HepG2 (cell line): Measurements from ENCODE around the gene PIGZ. TPM values are rescaled to one million over a fixed set of nuclear protein-coding genes. Genes with fewer than 3 reads are reported as not detected.

Source experiments
- CCAR2 ChIP-seq: fragments of 200-400 bp; formaldehyde crosslinking; optimal IDR thresholded peaks from 2 replicates; pipeline ENCODE3; 2018; ENCODE audit warnings: low read depth, mild to moderate bottlenecking, low read length, moderate library complexity
- FIP1L1 ChIP-seq: fragments of 200-400 bp; formaldehyde crosslinking; IDR thresholded peaks from 2 replicates; pipeline ENCODE4 v1.6.1; 2018; ENCODE audit warnings: low read depth, mild to moderate bottlenecking, low read length, moderate library complexity, borderline replicate concordance; ENCODE audit not compliant: insufficient read depth
- GABPB1 ChIP-seq: IDR thresholded peaks from 2 replicates; pipeline ENCODE4 v1.6.1; 2016; ENCODE audit warnings: mild to moderate bottlenecking, missing genetic modification reagents, moderate library complexity, missing compliant biosample characterization
- HES4 ChIP-seq: sonication (generic); formaldehyde crosslinking; IDR thresholded peaks from 2 replicates; pipeline ENCODE4 v1.9.0; 2021; ENCODE audit warnings: mild to moderate bottlenecking, missing genetic modification reagents, borderline replicate concordance
- HIVEP1 ChIP-seq: sonication (generic); formaldehyde crosslinking; IDR thresholded peaks from 2 replicates; pipeline ENCODE4 v1.4.0; 2020; ENCODE audit warnings: mild to moderate bottlenecking, missing genetic modification reagents
- HMG20A ChIP-seq: IDR thresholded peaks from 2 replicates; pipeline ENCODE4 v1.6.1; 2016; ENCODE audit warnings: borderline replicate concordance
- NFE2 ChIP-seq: sonication (generic); formaldehyde crosslinking; IDR thresholded peaks from 2 replicates; pipeline ENCODE4 v1.4.0; 2020; ENCODE audit warnings: missing genetic modification reagents
- PRDM15 ChIP-seq: sonication (generic); formaldehyde crosslinking; IDR thresholded peaks from 2 replicates; pipeline ENCODE4 v1.4.0; 2020; ENCODE audit warnings: missing genetic modification reagents
- ZNF205 ChIP-seq: IDR thresholded peaks from 2 replicates; pipeline ENCODE4 v1.6.1; 2018; ENCODE audit warnings: missing biosample characterization, missing genetic modification reagents
- ZNF557 ChIP-seq: sonication (generic); formaldehyde crosslinking; IDR thresholded peaks from 2 replicates; pipeline ENCODE4 v1.4.0; 2020; ENCODE audit warnings: missing genetic modification reagents
- ZNF562 ChIP-seq: sonication (generic); formaldehyde crosslinking; IDR thresholded peaks from 2 replicates; pipeline ENCODE4 v1.8.0; 2022; ENCODE audit warnings: missing genetic modification reagents, borderline replicate concordance
- ZNF609 ChIP-seq: sonication (generic); formaldehyde crosslinking; IDR thresholded peaks from 2 replicates; pipeline ENCODE4 v1.4.0; 2020; ENCODE audit warnings: mild to moderate bottlenecking, missing genetic modification reagents, borderline replicate concordance
- ZXDC ChIP-seq: sonication (generic); formaldehyde crosslinking; IDR thresholded peaks from 2 replicates; pipeline ENCODE4 v1.5.0; 2020; ENCODE audit warnings: mild to moderate bottlenecking, missing genetic modification reagents
- polyA plus RNA-seq, 8 experiments: library from polyadenylated mRNA; depleted of rRNA in 3 of 8; stranded (reverse) in 7 of 8; unstranded in 1 of 8; fragments of >200 nt; fragmentation: Illumina TruSeq in 4 of 8; extraction: Trizol in 4 of 8; gene quantifications; 2 replicates each; pipeline versions ENCODE4 v1.2.1 to v1.2.3, GENCODE V29; 2011 to 2016; ENCODE audit warnings: low read depth in 4 of 8, missing spikeins in 1 of 8, mixed read lengths in 1 of 8; ENCODE audit not compliant: insufficient read depth in 1 of 8
- total RNA-seq, 5 experiments: library from RNA; depleted of rRNA; stranded (reverse); fragments of >200 nt; fragmentation: Illumina TruSeq; extraction: Trizol; gene quantifications; 2 replicates each; pipeline ENCODE4 v1.2.3, GENCODE V29; 2016; ENCODE audit warnings: low read depth in 1 of 5
- TF ChIP-seq, protein P1 (sequence below): sonication (generic); formaldehyde crosslinking; IDR thresholded peaks from 2 replicates; pipeline ENCODE4 v1.8.0; 2022; ENCODE audit warnings: missing genetic modification reagents, mild to moderate bottlenecking, borderline replicate concordance

The PIGZ gene
- total and polyA plus RNA-seq, 2 of the 13 experiments (the other 11 are each of a cell fraction or from before 2014, with no cell fraction given): 4.7 to 60.5 TPM

DNA sequence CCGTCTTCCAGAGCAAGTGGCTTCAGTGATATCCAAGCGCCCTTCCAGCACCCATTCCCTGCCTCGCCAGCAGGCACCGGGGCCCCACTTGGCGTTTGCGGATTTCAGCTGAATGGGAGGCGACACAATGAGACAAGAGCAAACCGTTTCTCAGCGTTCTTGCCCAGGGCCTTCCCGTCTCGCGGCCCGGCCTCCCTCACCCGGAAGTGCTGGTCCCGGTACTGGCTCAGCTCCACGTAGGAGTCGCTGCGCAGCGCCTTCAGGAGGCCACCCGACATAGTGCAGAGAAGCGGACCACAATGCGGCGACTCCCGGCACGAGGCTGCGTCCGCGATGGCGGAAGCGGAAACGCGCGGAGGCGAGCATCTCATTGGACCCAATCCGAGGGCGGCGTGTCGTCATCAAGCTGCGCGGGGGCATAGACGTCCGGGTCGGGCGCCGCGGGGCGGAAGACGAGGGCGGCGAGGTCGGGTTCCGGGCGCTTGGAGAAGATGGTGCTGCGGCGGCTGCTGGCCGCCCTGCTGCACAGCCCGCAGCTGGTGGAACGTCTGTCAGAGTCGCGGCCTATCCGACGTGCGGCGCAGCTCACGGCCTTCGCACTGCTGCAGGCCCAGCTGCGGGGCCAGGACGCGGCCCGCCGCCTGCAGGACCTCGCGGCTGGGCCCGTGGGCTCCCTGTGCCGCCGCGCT is 26.3 kb downstream of the PIGZ start, which contains the start of gene NCBP2 (continued):
- TF ChIP-seq ZNF609 (CRISPR knock-in tag) (peak; percentile 78; the same call in 1 of the 2 replicates), ZXDC (CRISPR knock-in tag) (peak; percentile 87), HIVEP1 (peak; percentile 59; the same call in 1 of the 2 replicates), PRDM15 (CRISPR knock-in tag) (0 out of 2 replicates have a peak, but pooled peaks have one; percentile 43), ZNF562 (CRISPR knock-in tag) (no peak), FIP1L1 (0 out of 2 replicates have a peak, but pooled peaks have one; percentile 29), NFE2 (CRISPR knock-in tag) (no peak), HMG20A (CRISPR knock-in tag) (peak; percentile 49; the same call in 1 of the 2 replicates), HES4 (CRISPR knock-in tag) (0 out of 2 replicates have a peak, but pooled peaks have one; percentile 66), GABPB1 (peak; percentile 98), CCAR2 (no peak), ZNF557 (CRISPR knock-in tag) (no peak), ZNF205 (peak; percentile 86)
- TF ChIP-seq, protein P1, sequence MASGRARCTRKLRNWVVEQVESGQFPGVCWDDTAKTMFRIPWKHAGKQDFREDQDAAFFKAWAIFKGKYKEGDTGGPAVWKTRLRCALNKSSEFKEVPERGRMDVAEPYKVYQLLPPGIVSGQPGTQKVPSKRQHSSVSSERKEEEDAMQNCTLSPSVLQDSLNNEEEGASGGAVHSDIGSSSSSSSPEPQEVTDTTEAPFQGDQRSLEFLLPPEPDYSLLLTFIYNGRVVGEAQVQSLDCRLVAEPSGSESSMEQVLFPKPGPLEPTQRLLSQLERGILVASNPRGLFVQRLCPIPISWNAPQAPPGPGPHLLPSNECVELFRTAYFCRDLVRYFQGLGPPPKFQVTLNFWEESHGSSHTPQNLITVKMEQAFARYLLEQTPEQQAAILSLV (CRISPR knock-in tag): peak; percentile 41; the same call in 1 of the 2 replicates
